Cardiac fibroblast (primary cell): Measurements from ENCODE around the gene COL16A1.
A peak's percentile ranks its signal among the peaks of the same experiment; 100 is the strongest.

Source experiments
- DNase-seq, 2 donors: peaks; one replicate each; pipeline versions ENCODE4 v3.0.0 to v3.0.0-alpha.2; 2010; ENCODE audit warnings: low read depth in 2 of 2
- H3K4me3 ChIP-seq, 2 donors: replicated peaks in 1 of 2; 1 replicate in 1 of 2; 2 replicates in 1 of 2; pipeline ENCODE4 v1.5.1; 2011; ENCODE audit warnings: low read depth in 2 of 2, low read length in 2 of 2, mild to moderate bottlenecking in 2 of 2, moderate library complexity in 1 of 2
- CTCF ChIP-seq: IDR thresholded peaks from one replicate; pipeline ENCODE4 v1.5.1; 2011; ENCODE audit warnings: low read depth, mild to moderate bottlenecking, low read length, inconsistent platforms

The COL16A1 gene

GRCh38 chr1:31703431-31704270, at the start of gene COL16A1:
TSS of gene COL16A1 (minus strand) at chr1:31704017. CDS start at chr1:31702193, 1,824 bp downstream.
- no peak for TF ChIP-seq CTCF
- DNase-seq = peak; percentile 22 to 68
- peak within 1 kb of the TSS; percentile 54 to 55 for H3K4me3 ChIP-seq

GRCh38 chr1:31752952-31753475, 49.2 kb upstream of the COL16A1 start:
- no peak for DNase-seq
- TF ChIP-seq CTCF = no peak
- H3K4me3 ChIP-seq = no peak overlapping the region

- TF ChIP-seq CTCF = no peak
- no peak for DNase-seq
- H3K4me3 ChIP-seq = no peak overlapping the region
Measured at GRCh38 chr1:31752258-31752657, 48.4 kb upstream of the COL16A1 start.

- H3K4me3 ChIP-seq = no peak overlapping the region
- TF ChIP-seq CTCF = no peak
- DNase-seq = no peak
Measured at GRCh38 chr1:31751822-31752241, 48.0 kb upstream of the COL16A1 start.

- no peak overlapping the region for H3K4me3 ChIP-seq
- TF ChIP-seq CTCF = no peak
- DNase-seq = peak; percentile 48 to 65
Measured at GRCh38 chr1:31750858-31751510, 47.2 kb upstream of the COL16A1 start.

GRCh38 chr1:31749785-31750735, 46.2 kb upstream of the COL16A1 start:
- TF ChIP-seq CTCF = no peak
- DNase-seq = no peak
- no peak overlapping the region for H3K4me3 ChIP-seq
